Loucy (cell line): Measurements from ENCODE around the gene CNPY3.

Experiments used
- EZH2phosphoT487 ChIP-seq: fragments of 200-600 bp; IDR thresholded peaks from 2 replicates; pipeline ENCODE4 v1.6.1; 2018; ENCODE audit warnings: antibody characterized with exemption, mild to moderate bottlenecking, moderate library complexity, borderline replicate concordance
- TF ChIP-seq, protein P1 (sequence below): fragments of 200-600 bp; sonication (generic); conservative IDR thresholded peaks from 2 replicates; pipeline ENCODE4 v1.5.1; 2014; ENCODE audit warnings: mild to moderate bottlenecking, antibody characterized with exemption, low read length

DNA sequence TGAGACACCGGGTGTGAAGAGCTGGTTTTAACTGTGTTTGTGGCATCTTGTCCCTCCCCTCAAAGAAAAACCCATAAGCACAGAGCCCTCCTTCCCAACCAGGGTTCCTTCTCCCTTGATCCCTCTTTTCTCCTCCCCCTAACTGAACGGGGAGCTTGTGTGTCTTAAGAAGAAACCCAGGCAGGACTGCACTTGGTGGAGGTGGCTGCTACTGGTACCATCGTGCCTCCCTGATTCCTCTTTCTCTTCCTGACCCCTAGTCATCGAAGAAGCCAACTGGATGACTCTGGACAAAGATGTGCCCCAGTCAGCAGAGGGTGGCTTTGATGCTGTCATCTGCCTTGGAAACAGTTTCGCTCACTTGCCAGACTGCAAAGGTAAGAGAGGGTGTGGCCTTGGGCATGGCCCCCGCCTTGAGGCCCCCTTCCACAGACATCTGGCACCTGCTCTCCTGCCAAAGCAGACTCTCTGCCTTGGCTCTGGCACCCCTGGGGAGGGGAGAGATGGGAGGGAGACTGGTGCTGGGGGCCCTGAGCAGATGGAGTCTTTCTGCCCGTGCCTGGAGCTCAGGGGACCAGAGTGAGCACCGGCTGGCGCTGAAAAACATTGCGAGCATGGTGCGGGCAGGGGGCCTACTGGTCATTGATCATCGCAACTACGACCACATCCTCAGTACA, 33.4 kb downstream of the CNPY3 start:
- TF ChIP-seq, protein P1, sequence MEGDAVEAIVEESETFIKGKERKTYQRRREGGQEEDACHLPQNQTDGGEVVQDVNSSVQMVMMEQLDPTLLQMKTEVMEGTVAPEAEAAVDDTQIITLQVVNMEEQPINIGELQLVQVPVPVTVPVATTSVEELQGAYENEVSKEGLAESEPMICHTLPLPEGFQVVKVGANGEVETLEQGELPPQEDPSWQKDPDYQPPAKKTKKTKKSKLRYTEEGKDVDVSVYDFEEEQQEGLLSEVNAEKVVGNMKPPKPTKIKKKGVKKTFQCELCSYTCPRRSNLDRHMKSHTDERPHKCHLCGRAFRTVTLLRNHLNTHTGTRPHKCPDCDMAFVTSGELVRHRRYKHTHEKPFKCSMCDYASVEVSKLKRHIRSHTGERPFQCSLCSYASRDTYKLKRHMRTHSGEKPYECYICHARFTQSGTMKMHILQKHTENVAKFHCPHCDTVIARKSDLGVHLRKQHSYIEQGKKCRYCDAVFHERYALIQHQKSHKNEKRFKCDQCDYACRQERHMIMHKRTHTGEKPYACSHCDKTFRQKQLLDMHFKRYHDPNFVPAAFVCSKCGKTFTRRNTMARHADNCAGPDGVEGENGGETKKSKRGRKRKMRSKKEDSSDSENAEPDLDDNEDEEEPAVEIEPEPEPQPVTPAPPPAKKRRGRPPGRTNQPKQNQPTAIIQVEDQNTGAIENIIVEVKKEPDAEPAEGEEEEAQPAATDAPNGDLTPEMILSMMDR: no peak
- no peak for TF ChIP-seq EZH2phosphoT487
